Caco-2 (cell line): ENCODE measurements around the gene OR5H1. TPM values are rescaled to one million over a fixed set of nuclear protein-coding genes. Genes with fewer than 3 reads are reported as not detected.

Experiments used
- BruUV-seq: library from RNA; stranded (reverse); fragments of 400-500 nt; replicated peaks from 2 replicates; lab custom pipeline; 2021; lab: Mats Ljungman, UMichigan
- CTCF ChIA-PET: fragments of 300-600 bp; sonication (Branson Sonifier 250); formaldehyde crosslinking; loops from one replicate; lab custom pipeline; 2022; ENCODE audit warnings: antibody characterized with exemption; lab: Charles Lee
- POLR2A ChIA-PET: fragments of 300-600 bp; sonication (Branson Sonifier 250); formaldehyde crosslinking; loops from one replicate; lab custom pipeline; 2022; ENCODE audit warnings: antibody characterized with exemption; lab: Charles Lee
- DNase-seq, 2 experiments: peaks; one replicate each; pipeline versions ENCODE4 v3.0.0 to v3.0.0-alpha.2; 2020 to 2022
- H3K27me3 ChIP-seq: replicated peaks from 2 replicates; pipeline ENCODE4 v1.6.0; 2011; ENCODE audit warnings: low read length; ENCODE audit not compliant: control insufficient read depth, insufficient read depth
- H3K36me3 ChIP-seq: 2 replicates; pipeline ENCODE4 v1.5.1; 2011; ENCODE audit warnings: low read length; ENCODE audit not compliant: control insufficient read depth, insufficient read depth
- H3K4me1 ChIP-seq: fragments of 250-450 bp; sonication (Bioruptor Pico); 2 replicates; pipeline ENCODE4 v1.5.1; 2020; ENCODE audit warnings: mild to moderate bottlenecking
- H3K4me3 ChIP-seq: 2 replicates; pipeline ENCODE4 v1.5.1; 2011; ENCODE audit warnings: low read depth, mild to moderate bottlenecking, control low read depth, low read length
- H3K9me3 ChIP-seq: fragments of 250-450 bp; sonication (Bioruptor Pico); 2 replicates; pipeline ENCODE4 v1.5.1; 2020; ENCODE audit warnings: mild to moderate bottlenecking, moderate library complexity
- H3K27ac Mint-ChIP-seq: one replicate; pipeline ENCODE4 v1.8.0; 2022; ENCODE audit warnings: mixed read lengths; ENCODE audit not compliant: unreplicated experiment
- H3K27me3 Mint-ChIP-seq: one replicate; pipeline ENCODE4 v1.8.0; 2022; ENCODE audit warnings: mixed read lengths; ENCODE audit not compliant: insufficient read depth, unreplicated experiment
- H3K36me3 Mint-ChIP-seq: one replicate; pipeline ENCODE4 v1.8.0; 2022; ENCODE audit warnings: mild to moderate bottlenecking, mixed read lengths; ENCODE audit not compliant: insufficient read depth, unreplicated experiment
- H3K4me1 Mint-ChIP-seq: one replicate; pipeline ENCODE4 v1.8.0; 2022; ENCODE audit warnings: low read depth, mixed read lengths; ENCODE audit not compliant: unreplicated experiment
- H3K4me3 Mint-ChIP-seq: one replicate; pipeline ENCODE4 v1.8.0; 2022; ENCODE audit warnings: mild to moderate bottlenecking, moderate library complexity, mixed read lengths; ENCODE audit not compliant: unreplicated experiment
- H3K9me3 Mint-ChIP-seq: one replicate; pipeline ENCODE4 v1.8.0; 2022; ENCODE audit warnings: mixed read lengths; ENCODE audit not compliant: unreplicated experiment
- CTCF ChIP-seq, 2 experiments: fragments of 200-600 bp in 1 of 2; IDR thresholded peaks; 1 replicate in 1 of 2; 2 replicates in 1 of 2; pipeline versions ENCODE4 v1.5.1 to v1.8.0; 2011 to 2022; ENCODE audit warnings: antibody characterized with exemption in 1 of 2, control low read depth in 1 of 2, inconsistent platforms in 1 of 2, low read depth in 1 of 2, low read length in 1 of 2, mild to moderate bottlenecking in 1 of 2, moderate library complexity in 1 of 2; ENCODE audit not compliant: insufficient read depth in 1 of 2, severe bottlenecking in 1 of 2, unreplicated experiment in 1 of 2
- intact Hi-C: fragments of 100-400 bp; cut with micrococcal nuclease; formaldehyde crosslinking; loops from one replicate; pipeline ENCODE4 v1.10.0; 2022; ENCODE audit not compliant: unreplicated experiment
- total RNA-seq: library from RNA; stranded (reverse); gene quantifications from 2 replicates; pipeline ENCODE4 v1.2.3, GENCODE V29; 2022

The OR5H1 gene
- total RNA-seq, 1 experiment from 2014 or later = not detected

GRCh38 chr3:98099848-98100247 is 30.7 kb upstream of the OR5H1 start:
- Mint-ChIP-seq H3K4me1 (no peaks in the 10 kb centered on the region), H3K4me3 (no peak overlapping the region), H3K9me3 (peaks cover 6% of the 10 kb centered on the region), H3K36me3 (no peaks in the 10 kb centered on the region), H3K27ac (no peak overlapping the region), H3K27me3 (no peaks in the 10 kb centered on the region)
- no peaks in the 10 kb centered on the region for H3K4me1 ChIP-seq
- no peak overlapping the region for H3K4me3 ChIP-seq
- DNase-seq = no peak
- ChIA-PET CTCF (no interaction called here), POLR2A (no interaction called here)
- H3K36me3 ChIP-seq = no peaks in the 10 kb centered on the region
- no peak for TF ChIP-seq CTCF (IDR thresholded peaks at IDR 0.05; ENCODE audit: insufficient read depth in 1 of 2, low read depth in 1 of 2, low read length in 1 of 2, severe bottlenecking in 1 of 2, unreplicated experiment in 1 of 2)
- intact Hi-C loops = no loop called here
- H3K27me3 ChIP-seq = no peaks in the 10 kb centered on the region
- H3K9me3 ChIP-seq = no peaks in the 10 kb centered on the region; the same call in none of the 2 replicates
- no TSS peak for BruUV-seq

GRCh38 chr3:98108162-98108561 is 22.4 kb upstream of the OR5H1 start:
- ChIA-PET CTCF (no interaction called here), POLR2A (no interaction called here)
- H3K36me3 Mint-ChIP-seq = no peaks in the 10 kb centered on the region
- TF ChIP-seq CTCF (IDR thresholded peaks at IDR 0.05; ENCODE audit: insufficient read depth in 1 of 2, low read depth in 1 of 2, low read length in 1 of 2, severe bottlenecking in 1 of 2, unreplicated experiment in 1 of 2) = no peak
- intact Hi-C loops = no loop called here
- no peaks in the 10 kb centered on the region for H3K36me3 ChIP-seq
- H3K4me3 ChIP-seq = no peak overlapping the region
- H3K4me1 ChIP-seq = no peaks in the 10 kb centered on the region
- BruUV-seq = no TSS peak
- no peaks in the 10 kb centered on the region for H3K27me3 Mint-ChIP-seq
- no peaks in the 10 kb centered on the region for H3K4me1 Mint-ChIP-seq
- peaks cover 33% of the 10 kb centered on the region for H3K9me3 Mint-ChIP-seq
- no peak for DNase-seq
- no peaks in the 10 kb centered on the region for H3K27me3 ChIP-seq
- no peaks in the 10 kb centered on the region for H3K9me3 ChIP-seq
- no peak overlapping the region for H3K27ac Mint-ChIP-seq
- no peak overlapping the region for H3K4me3 Mint-ChIP-seq

GRCh38 chr3:98109807-98110549 is 20.5 kb upstream of the OR5H1 start:
- intact Hi-C loops = no loop called here
- CTCF ChIA-PET = no interaction called here
- H3K36me3 ChIP-seq = no peaks in the 10 kb centered on the region
- H3K4me1 ChIP-seq = no peaks in the 10 kb centered on the region
- no peak for DNase-seq
- H3K27me3 Mint-ChIP-seq = no peaks in the 10 kb centered on the region
- no TSS peak for BruUV-seq
- TF ChIP-seq CTCF (IDR thresholded peaks at IDR 0.05; ENCODE audit: insufficient read depth in 1 of 2, low read depth in 1 of 2, low read length in 1 of 2, severe bottlenecking in 1 of 2, unreplicated experiment in 1 of 2) = no peak
- no peaks in the 10 kb centered on the region for H3K4me1 Mint-ChIP-seq
- H3K27me3 ChIP-seq = no peaks in the 10 kb centered on the region
- H3K27ac Mint-ChIP-seq = no peak overlapping the region
- H3K36me3 Mint-ChIP-seq = no peaks in the 10 kb centered on the region
- POLR2A ChIA-PET = no interaction called here
- no peaks in the 10 kb centered on the region for H3K9me3 ChIP-seq
- no peak overlapping the region for H3K4me3 Mint-ChIP-seq
- H3K9me3 Mint-ChIP-seq = peaks cover 46% of the 10 kb centered on the region
- H3K4me3 ChIP-seq = no peak overlapping the region
